ENCODE results near the gene WDR73.

DNA sequence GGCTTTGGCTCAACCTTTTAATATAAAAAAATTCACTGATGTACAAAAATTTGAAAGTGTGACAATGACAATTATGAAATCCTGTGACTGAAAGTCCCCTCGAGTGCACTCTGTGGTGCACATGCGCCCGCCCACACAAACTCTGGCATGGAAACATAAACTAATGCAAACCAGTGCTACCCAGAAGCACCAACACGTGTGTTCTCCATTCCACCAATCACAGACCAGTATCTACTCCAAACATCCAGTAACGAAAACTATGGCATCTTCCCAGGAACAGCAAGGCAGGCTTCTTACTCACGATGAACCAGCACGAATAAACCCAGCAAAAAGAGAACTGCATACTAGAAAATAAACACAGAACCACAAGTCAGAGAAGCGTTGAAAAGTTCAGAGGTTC lies 15.6 kb upstream of the WDR73 start:
- TF ChIP-seq, protein P1, sequence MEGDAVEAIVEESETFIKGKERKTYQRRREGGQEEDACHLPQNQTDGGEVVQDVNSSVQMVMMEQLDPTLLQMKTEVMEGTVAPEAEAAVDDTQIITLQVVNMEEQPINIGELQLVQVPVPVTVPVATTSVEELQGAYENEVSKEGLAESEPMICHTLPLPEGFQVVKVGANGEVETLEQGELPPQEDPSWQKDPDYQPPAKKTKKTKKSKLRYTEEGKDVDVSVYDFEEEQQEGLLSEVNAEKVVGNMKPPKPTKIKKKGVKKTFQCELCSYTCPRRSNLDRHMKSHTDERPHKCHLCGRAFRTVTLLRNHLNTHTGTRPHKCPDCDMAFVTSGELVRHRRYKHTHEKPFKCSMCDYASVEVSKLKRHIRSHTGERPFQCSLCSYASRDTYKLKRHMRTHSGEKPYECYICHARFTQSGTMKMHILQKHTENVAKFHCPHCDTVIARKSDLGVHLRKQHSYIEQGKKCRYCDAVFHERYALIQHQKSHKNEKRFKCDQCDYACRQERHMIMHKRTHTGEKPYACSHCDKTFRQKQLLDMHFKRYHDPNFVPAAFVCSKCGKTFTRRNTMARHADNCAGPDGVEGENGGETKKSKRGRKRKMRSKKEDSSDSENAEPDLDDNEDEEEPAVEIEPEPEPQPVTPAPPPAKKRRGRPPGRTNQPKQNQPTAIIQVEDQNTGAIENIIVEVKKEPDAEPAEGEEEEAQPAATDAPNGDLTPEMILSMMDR (conservative IDR thresholded peaks at IDR 0.05; ENCODE audit: low read depth, low read length): no peak
- TF ChIP-seq EZH2 (IDR thresholded peaks at IDR 0.05; ENCODE audit: low read length, unreplicated experiment) (no peak), EZH2phosphoT487 (IDR thresholded peaks at IDR 0.05; ENCODE audit: borderline replicate concordance, low read length) (no peak)

Data from PC-3 (cell line).